Neutrophil (primary cell): ENCODE results near the gene TMEM200A.

Source experiments
- H3K27ac ChIP-seq: fragments of 200-600 bp; sonication (generic); 2 replicates; pipeline ENCODE4 v1.5.1; 2016; ENCODE audit warnings: mild to moderate bottlenecking, moderate library complexity
- H3K27me3 ChIP-seq: fragments of 200-600 bp; sonication (generic); 2 replicates; pipeline ENCODE4 v1.6.0; 2016; ENCODE audit warnings: mild to moderate bottlenecking
- H3K36me3 ChIP-seq: fragments of 200-600 bp; sonication (generic); 2 replicates; pipeline ENCODE4 v1.5.1; 2017
- H3K4me1 ChIP-seq, 2 experiments: fragments of 200-600 bp in 1 of 2; sonication (generic) in 1 of 2; 1 replicate in 1 of 2; 2 replicates in 1 of 2; pipeline versions ENCODE4 v1.5.1 to v1.6.1; 2013 to 2016; ENCODE audit warnings: low read depth in 1 of 2, low read length in 1 of 2, mild to moderate bottlenecking in 1 of 2, moderate library complexity in 1 of 2; ENCODE audit not compliant: control insufficient read depth in 1 of 2, insufficient read depth in 1 of 2
- H3K4me3 ChIP-seq, 2 experiments: fragments of 200-600 bp in 1 of 2; sonication (generic) in 1 of 2; 1 replicate in 1 of 2; 2 replicates in 1 of 2; pipeline ENCODE4 v1.5.1; 2013 to 2016; ENCODE audit warnings: low read depth in 1 of 2, low read length in 1 of 2, mild to moderate bottlenecking in 1 of 2, moderate library complexity in 1 of 2
- H3K9me3 ChIP-seq: fragments of 200-600 bp; sonication (generic); 2 replicates; pipeline ENCODE4 v1.5.1; 2016
- CTCF ChIP-seq: fragments of 200-600 bp; sonication (generic); IDR thresholded peaks from 2 replicates; pipeline ENCODE4 v1.5.1; 2016; ENCODE audit warnings: antibody characterized with exemption

Gene TMEM200A

GRCh38 chr6:130395164-130395563, 29.3 kb downstream of the TMEM200A start:
- no peak for TF ChIP-seq CTCF
- Histone ChIP-seq H3K36me3 (no peaks in the 10 kb centered on the region), H3K4me3 (no peak overlapping the region), H3K4me1 (no peaks in the 10 kb centered on the region), H3K27me3 (no peaks in the 10 kb centered on the region), H3K9me3 (no peaks in the 10 kb centered on the region), H3K27ac (no peak overlapping the region)

DNA sequence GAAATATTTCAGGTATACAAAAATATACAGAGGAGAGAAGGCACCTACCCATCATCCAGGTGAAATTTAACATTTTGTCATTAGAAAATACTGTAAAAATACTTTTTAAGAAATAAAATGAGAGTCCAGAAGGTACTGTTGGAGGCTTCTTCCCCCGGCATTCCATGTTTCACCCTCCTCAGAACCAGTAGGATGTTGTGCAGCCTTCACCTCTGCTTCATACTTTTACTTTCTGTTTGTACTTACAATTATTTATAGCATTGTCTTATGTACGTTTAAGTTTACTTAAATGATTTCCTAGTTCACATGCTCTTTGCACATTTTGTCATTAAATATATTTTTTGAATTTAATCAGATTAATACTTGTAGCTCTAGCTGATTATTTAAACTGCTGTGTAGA, 30.9 kb downstream of the TMEM200A start:
- H3K36me3 ChIP-seq, result no peaks in the 10 kb centered on the region
- TF ChIP-seq CTCF, result no peak
- H3K4me1 ChIP-seq, result no peaks in the 10 kb centered on the region
- no peaks in the 10 kb centered on the region for H3K9me3 ChIP-seq
- H3K4me3 ChIP-seq, result no peak overlapping the region
- no peak overlapping the region for H3K27ac ChIP-seq
- no peaks in the 10 kb centered on the region for H3K27me3 ChIP-seq

DNA sequence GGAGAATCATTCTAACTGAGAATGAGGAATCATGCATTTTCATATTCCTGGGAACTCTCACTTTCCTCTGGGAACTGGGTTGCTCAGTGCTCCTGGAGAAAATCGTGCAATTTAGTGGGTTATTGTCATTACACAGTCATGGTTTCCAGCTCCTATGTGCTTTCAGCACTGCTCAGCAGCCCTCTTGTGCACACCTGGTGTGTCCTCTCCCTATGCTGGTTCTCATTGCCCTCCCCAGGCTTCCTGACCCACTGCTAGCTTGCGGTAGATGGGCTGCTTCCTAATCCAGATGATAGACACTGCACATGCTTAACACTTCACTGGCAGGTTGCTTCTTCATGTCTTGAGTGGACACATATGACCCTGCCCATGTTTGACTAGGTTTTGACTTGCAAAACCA, 39.7 kb downstream of the TMEM200A start:
- H3K27me3 ChIP-seq, result no peaks in the 10 kb centered on the region
- no peak overlapping the region for H3K27ac ChIP-seq
- H3K9me3 ChIP-seq, result no peaks in the 10 kb centered on the region
- H3K4me1 ChIP-seq, result no peaks in the 10 kb centered on the region
- no peaks in the 10 kb centered on the region for H3K36me3 ChIP-seq
- TF ChIP-seq CTCF, result no peak
- H3K4me3 ChIP-seq, result no peak overlapping the region

- H3K36me3 ChIP-seq, result no peaks in the 10 kb centered on the region
- no peak overlapping the region for H3K4me3 ChIP-seq
- H3K9me3 ChIP-seq, result no peaks in the 10 kb centered on the region
- H3K27ac ChIP-seq, result no peak overlapping the region
- TF ChIP-seq CTCF, result no peak
- no peaks in the 10 kb centered on the region for H3K27me3 ChIP-seq
- H3K4me1 ChIP-seq, result no peaks in the 10 kb centered on the region
Measured at GRCh38 chr6:130407032-130407431, 41.2 kb downstream of the TMEM200A start.

DNA sequence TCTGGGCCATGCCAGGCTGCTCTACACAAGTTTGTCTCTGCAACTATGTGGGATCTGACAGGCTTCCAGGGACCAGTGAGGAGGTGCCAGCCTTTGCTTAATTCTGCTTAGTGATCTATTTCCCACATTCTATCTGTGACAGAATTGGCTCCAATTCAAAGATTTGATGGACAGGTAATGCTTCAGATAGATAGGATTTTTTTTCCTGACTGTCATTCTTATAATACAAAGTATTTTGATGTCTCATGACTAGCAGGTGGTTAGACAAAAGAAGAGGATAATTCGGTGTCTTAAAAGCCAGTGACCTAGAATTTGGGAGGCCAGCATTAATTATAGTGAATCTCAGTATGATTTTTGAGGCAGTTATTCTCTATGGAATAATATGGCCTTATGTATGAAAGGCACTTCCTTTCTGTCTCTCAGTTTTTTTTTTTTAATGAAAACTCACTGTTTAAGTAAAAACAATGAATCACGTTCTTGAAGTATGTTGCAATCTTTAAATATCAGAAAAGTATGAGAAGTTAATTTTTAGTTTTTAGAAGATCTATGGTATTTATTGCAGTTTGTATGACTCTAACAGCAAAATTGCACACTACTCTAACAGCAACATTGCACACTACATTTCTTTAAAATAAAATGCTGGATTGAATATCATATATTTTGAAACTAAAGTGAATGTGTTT, 43.7 kb downstream of the TMEM200A start:
- Histone ChIP-seq H3K36me3 (no peaks in the 10 kb centered on the region), H3K4me1 (no peaks in the 10 kb centered on the region), H3K27me3 (no peaks in the 10 kb centered on the region), H3K27ac (no peak overlapping the region), H3K4me3 (no peak overlapping the region), H3K9me3 (no peaks in the 10 kb centered on the region)
- no peak for TF ChIP-seq CTCF
